GM12891 (cell line): Measurements from ENCODE around the gene SIGLEC1.

Experiments
- POLR2A ChIP-seq: IDR thresholded peaks from 2 replicates; pipeline ENCODE4 v1.6.1; 2011; ENCODE audit warnings: low read depth, low read length, control low read depth
- POLR2AphosphoS5 ChIP-seq: IDR thresholded peaks from 2 replicates; pipeline ENCODE4 v1.6.1; 2011; ENCODE audit warnings: low read depth, low read length, control low read depth
- POU2F2 ChIP-seq: IDR thresholded peaks from 2 replicates; pipeline ENCODE4 v1.6.1; 2011; ENCODE audit warnings: low read depth, mild to moderate bottlenecking, control low read depth, low read length, moderate library complexity
- SPI1 ChIP-seq: IDR thresholded peaks from 2 replicates; pipeline ENCODE4 v1.6.1; 2011; ENCODE audit warnings: low read depth, low read length, control low read depth
- TAF1 ChIP-seq: IDR thresholded peaks from 2 replicates; pipeline ENCODE4 v1.6.1; 2011; ENCODE audit warnings: low read depth, low read length, control low read depth

- TF ChIP-seq TAF1: no peak
- TF ChIP-seq SPI1: no peak
- no peak for TF ChIP-seq POLR2A
- TF ChIP-seq POLR2AphosphoS5: no peak
- TF ChIP-seq POU2F2: no peak
Measured at GRCh38 chr20:3691306-3691705, 21.1 kb downstream of the SIGLEC1 start.
